Measurements from ENCODE around the gene BLTP3B. TPM values are rescaled to one million over a fixed set of nuclear protein-coding genes. Genes with fewer than 3 reads are reported as not detected.

BLTP3B gene
- polyA plus RNA-seq, 1 donor from 2014 or later: 20.5 TPM

GRCh38 chr12:100171248-100171647, 28.6 kb upstream of the BLTP3B start:
- Mint-ChIP-seq H3K9me3 (no peaks in the 10 kb centered on the region), H3K4me1 (no peaks in the 10 kb centered on the region), H3K27ac (no peak overlapping the region), H3K27me3 (no peaks in the 10 kb centered on the region), H3K4me3 (peak overlapping the region in 1 of 4 donors; percentile 8), H3K36me3 (peaks cover 16% of the 10 kb centered on the region)

GRCh38 chr12:100170313-100170858, 27.7 kb upstream of the BLTP3B start:
- Mint-ChIP-seq H3K9me3 (no peaks in the 10 kb centered on the region), H3K4me3 (no peak overlapping the region), H3K27me3 (no peaks in the 10 kb centered on the region), H3K4me1 (no peaks in the 10 kb centered on the region), H3K36me3 (peaks cover 16% of the 10 kb centered on the region), H3K27ac (peak overlapping the region in 1 of 3 donors; percentile 14)

GRCh38 chr12:100169345-100169744, 26.7 kb upstream of the BLTP3B start:
- no peak overlapping the region for H3K27ac Mint-ChIP-seq
- peaks cover 0 to 1% (median 1%) of the 10 kb centered on the region in 3 donors for H3K4me1 Mint-ChIP-seq
- H3K9me3 Mint-ChIP-seq: no peaks in the 10 kb centered on the region
- no peaks in the 10 kb centered on the region for H3K27me3 Mint-ChIP-seq
- H3K4me3 Mint-ChIP-seq: no peak overlapping the region
- peaks cover 12% of the 10 kb centered on the region for H3K36me3 Mint-ChIP-seq

- Mint-ChIP-seq H3K27ac (no peak overlapping the region), H3K27me3 (no peaks in the 10 kb centered on the region), H3K9me3 (no peaks in the 10 kb centered on the region), H3K4me3 (no peak overlapping the region), H3K4me1 (peaks cover 7 to 9% (median 8%) of the 10 kb centered on the region in 3 donors), H3K36me3 (peaks cover 10% of the 10 kb centered on the region)
Measured at GRCh38 chr12:100168562-100168961, 25.9 kb upstream of the BLTP3B start.

GRCh38 chr12:100166232-100166631, 23.6 kb upstream of the BLTP3B start:
- H3K27me3 Mint-ChIP-seq: no peaks in the 10 kb centered on the region
- peaks cover 10% of the 10 kb centered on the region for H3K36me3 Mint-ChIP-seq
- no peaks in the 10 kb centered on the region for H3K9me3 Mint-ChIP-seq
- H3K4me3 Mint-ChIP-seq: no peak overlapping the region
- peaks cover 8 to 13% (median 9%) of the 10 kb centered on the region in 3 donors for H3K4me1 Mint-ChIP-seq
- H3K27ac Mint-ChIP-seq: peak overlapping the region in 1 of 3 donors; percentile 13

- Mint-ChIP-seq H3K36me3 (peaks cover 10% of the 10 kb centered on the region), H3K9me3 (no peaks in the 10 kb centered on the region), H3K4me1 (peaks cover 8 to 13% (median 11%) of the 10 kb centered on the region in 3 donors), H3K27me3 (no peaks in the 10 kb centered on the region), H3K4me3 (no peak overlapping the region), H3K27ac (peak overlapping the region in 1 of 3 donors; percentile 1)
Measured at GRCh38 chr12:100165356-100165755, 22.7 kb upstream of the BLTP3B start.

- H3K9me3 Mint-ChIP-seq: no peaks in the 10 kb centered on the region
- H3K36me3 Mint-ChIP-seq: peaks cover 10% of the 10 kb centered on the region
- H3K27ac Mint-ChIP-seq: no peak overlapping the region
- peaks cover 8 to 13% (median 11%) of the 10 kb centered on the region in 3 donors for H3K4me1 Mint-ChIP-seq
- no peaks in the 10 kb centered on the region for H3K27me3 Mint-ChIP-seq
- H3K4me3 Mint-ChIP-seq: peak overlapping the region; percentile 31 to 90 (median 68)
Measured at GRCh38 chr12:100164153-100164704, 21.6 kb upstream of the BLTP3B start.

GRCh38 chr12:100163416-100164152, 20.9 kb upstream of the BLTP3B start:
- no peaks in the 10 kb centered on the region for H3K27me3 Mint-ChIP-seq
- H3K4me1 Mint-ChIP-seq: peaks cover 8 to 13% (median 11%) of the 10 kb centered on the region in 3 donors
- no peak overlapping the region for H3K27ac Mint-ChIP-seq
- peak overlapping the region; percentile 31 to 90 (median 68) for H3K4me3 Mint-ChIP-seq
- H3K36me3 Mint-ChIP-seq: peaks cover 5% of the 10 kb centered on the region
- H3K9me3 Mint-ChIP-seq: no peaks in the 10 kb centered on the region

GRCh38 chr12:100159391-100160104, 16.9 kb upstream of the BLTP3B start:
- Mint-ChIP-seq H3K9me3 (no peaks in the 10 kb centered on the region), H3K4me1 (peaks cover 8 to 14% (median 14%) of the 10 kb centered on the region in 3 donors), H3K36me3 (peaks cover 2% of the 10 kb centered on the region), H3K27ac (no peak overlapping the region), H3K27me3 (no peaks in the 10 kb centered on the region), H3K4me3 (no peak overlapping the region)

GRCh38 chr12:100158535-100158934, 15.9 kb upstream of the BLTP3B start:
- no peak overlapping the region for H3K4me3 Mint-ChIP-seq
- no peaks in the 10 kb centered on the region for H3K9me3 Mint-ChIP-seq
- H3K36me3 Mint-ChIP-seq: peaks cover 2% of the 10 kb centered on the region
- H3K27ac Mint-ChIP-seq: no peak overlapping the region
- peaks cover 1 to 8% (median 5%) of the 10 kb centered on the region in 3 donors for H3K4me1 Mint-ChIP-seq
- H3K27me3 Mint-ChIP-seq: no peaks in the 10 kb centered on the region

- H3K4me1 Mint-ChIP-seq: peaks cover 0 to 7% (median 1%) of the 10 kb centered on the region in 3 donors
- H3K4me3 Mint-ChIP-seq: no peak overlapping the region
- H3K36me3 Mint-ChIP-seq: peaks cover 2% of the 10 kb centered on the region
- no peaks in the 10 kb centered on the region for H3K9me3 Mint-ChIP-seq
- H3K27ac Mint-ChIP-seq: peak overlapping the region in 1 of 3 donors; percentile 59
- no peaks in the 10 kb centered on the region for H3K27me3 Mint-ChIP-seq
Measured at GRCh38 chr12:100157427-100157821, 14.8 kb upstream of the BLTP3B start.

- Mint-ChIP-seq H3K4me1 (peaks cover 0 to 7% (median 1%) of the 10 kb centered on the region in 3 donors), H3K9me3 (no peaks in the 10 kb centered on the region), H3K36me3 (peaks cover 2% of the 10 kb centered on the region), H3K27ac (no peak overlapping the region), H3K27me3 (no peaks in the 10 kb centered on the region), H3K4me3 (no peak overlapping the region)
Measured at GRCh38 chr12:100156731-100157426, 14.2 kb upstream of the BLTP3B start.

GRCh38 chr12:100154474-100155247, 12.0 kb upstream of the BLTP3B start:
- Mint-ChIP-seq H3K36me3 (peaks cover 3% of the 10 kb centered on the region), H3K9me3 (no peaks in the 10 kb centered on the region), H3K27ac (peak overlapping the region in 1 of 3 donors; percentile 10), H3K27me3 (no peaks in the 10 kb centered on the region), H3K4me1 (peaks cover 0 to 5% (median 1%) of the 10 kb centered on the region in 3 donors), H3K4me3 (no peak overlapping the region)

- Mint-ChIP-seq H3K4me1 (peaks cover 0 to 5% (median 1%) of the 10 kb centered on the region in 3 donors), H3K4me3 (no peak overlapping the region), H3K9me3 (no peaks in the 10 kb centered on the region), H3K27ac (no peak overlapping the region), H3K36me3 (peaks cover 3% of the 10 kb centered on the region), H3K27me3 (no peaks in the 10 kb centered on the region)
Measured at GRCh38 chr12:100153131-100153530, 10.5 kb upstream of the BLTP3B start.

Data from IgD-negative memory B cell (primary cell).